Measurements from ENCODE around the gene SRI.

SRI gene

GRCh38 chr7:88214456-88214855, 5.4 kb downstream of the SRI start:
- no peak overlapping the region for H3K27ac Mint-ChIP-seq

DNA sequence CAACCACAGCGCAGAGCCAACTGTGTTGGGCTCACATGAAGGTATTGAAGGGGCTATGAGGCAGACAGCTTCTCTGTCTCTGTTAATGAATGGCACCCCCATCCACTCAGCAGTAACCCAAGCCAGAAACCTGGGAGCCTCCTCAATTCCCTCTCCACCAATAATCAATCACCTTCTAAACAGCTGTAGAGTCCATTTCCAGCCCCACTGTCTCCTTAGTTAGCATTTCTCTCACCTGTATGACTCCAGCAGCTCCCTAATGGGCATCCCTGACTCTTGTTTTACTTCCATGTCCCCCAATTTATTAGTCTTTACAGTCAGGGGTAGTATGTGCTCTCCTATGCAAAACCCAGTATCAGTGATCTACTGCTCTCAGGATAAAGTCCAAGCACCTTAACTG, 6.9 kb downstream of the SRI start:
- Mint-ChIP-seq H3K4me3 (no peak overlapping the region), H3K27ac (no peak overlapping the region), H3K9me3 (no peaks in the 10 kb centered on the region), H3K36me3 (ENCODE audit: low read depth) (peaks cover 28% of the 10 kb centered on the region), H3K4me1 (ENCODE audit: low read depth) (peaks cover 20% of the 10 kb centered on the region), H3K27me3 (ENCODE audit: low read depth) (no peaks in the 10 kb centered on the region)

More at GRCh38 chr7:88214456-88214855, 5.4 kb downstream of the SRI start:
- peaks cover 24% of the 10 kb centered on the region for H3K4me1 Mint-ChIP-seq (ENCODE audit: low read depth)
- H3K36me3 Mint-ChIP-seq (ENCODE audit: low read depth), result peaks cover 28% of the 10 kb centered on the region
- no peaks in the 10 kb centered on the region for H3K27me3 Mint-ChIP-seq (ENCODE audit: low read depth)
- no peak overlapping the region for H3K4me3 Mint-ChIP-seq
- H3K9me3 Mint-ChIP-seq, result no peaks in the 10 kb centered on the region

DNA sequence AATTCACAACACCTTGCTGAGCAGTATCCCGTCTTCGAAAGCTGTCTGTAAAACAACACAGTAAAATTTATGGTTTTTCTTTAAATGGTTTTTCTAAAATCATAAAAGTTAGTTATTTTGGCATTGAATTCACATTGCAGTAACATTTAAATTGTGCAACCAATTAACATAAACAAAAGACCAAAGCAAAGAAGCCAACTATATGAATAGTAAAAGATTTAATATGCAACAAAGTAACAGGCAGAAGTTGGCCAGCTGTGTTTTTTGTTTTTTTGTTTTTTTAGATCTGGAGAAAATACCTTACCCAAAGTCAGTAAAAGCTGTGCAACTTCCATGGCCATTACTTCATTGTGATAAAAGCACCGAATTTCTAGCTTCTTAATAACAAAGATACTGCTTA, 11.3 kb downstream of the SRI start:
- H3K27me3 Mint-ChIP-seq (ENCODE audit: low read depth), result no peaks in the 10 kb centered on the region
- no peak overlapping the region for H3K27ac Mint-ChIP-seq
- peaks cover 48% of the 10 kb centered on the region for H3K36me3 Mint-ChIP-seq (ENCODE audit: low read depth)
- H3K9me3 Mint-ChIP-seq, result no peaks in the 10 kb centered on the region
- no peak overlapping the region for H3K4me3 Mint-ChIP-seq
- H3K4me1 Mint-ChIP-seq (ENCODE audit: low read depth), result peaks cover 6% of the 10 kb centered on the region

GRCh38 chr7:88206254-88206653, 13.6 kb downstream of the SRI start:
- no peak overlapping the region for H3K4me3 Mint-ChIP-seq
- peaks cover 6% of the 10 kb centered on the region for H3K4me1 Mint-ChIP-seq (ENCODE audit: low read depth)
- H3K36me3 Mint-ChIP-seq (ENCODE audit: low read depth), result peaks cover 47% of the 10 kb centered on the region
- no peak overlapping the region for H3K27ac Mint-ChIP-seq
- H3K27me3 Mint-ChIP-seq (ENCODE audit: low read depth), result no peaks in the 10 kb centered on the region
- no peaks in the 10 kb centered on the region for H3K9me3 Mint-ChIP-seq

DNA sequence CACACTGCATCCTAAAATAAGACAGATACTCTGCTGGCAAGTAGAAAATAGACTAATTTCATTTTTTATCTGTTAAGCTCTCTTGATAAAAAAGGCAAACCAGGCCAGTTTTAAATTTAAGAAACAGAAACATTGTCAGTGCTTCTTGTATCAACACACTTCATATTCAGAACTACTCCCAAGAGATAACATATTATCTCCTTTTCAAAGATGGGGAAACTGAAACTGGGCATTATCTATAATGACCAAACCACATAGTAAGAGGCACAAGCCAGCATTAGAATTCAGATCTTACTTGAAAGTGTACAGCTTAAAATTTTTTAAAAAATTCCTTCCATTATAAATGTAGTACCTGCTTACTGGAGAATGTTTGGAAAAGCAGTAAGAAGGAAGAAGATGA, 14.7 kb downstream of the SRI start:
- Mint-ChIP-seq H3K27ac (no peak overlapping the region), H3K27me3 (ENCODE audit: low read depth) (no peaks in the 10 kb centered on the region), H3K9me3 (no peaks in the 10 kb centered on the region), H3K4me1 (ENCODE audit: low read depth) (peaks cover 6% of the 10 kb centered on the region), H3K4me3 (no peak overlapping the region), H3K36me3 (ENCODE audit: low read depth) (peaks cover 47% of the 10 kb centered on the region)

DNA sequence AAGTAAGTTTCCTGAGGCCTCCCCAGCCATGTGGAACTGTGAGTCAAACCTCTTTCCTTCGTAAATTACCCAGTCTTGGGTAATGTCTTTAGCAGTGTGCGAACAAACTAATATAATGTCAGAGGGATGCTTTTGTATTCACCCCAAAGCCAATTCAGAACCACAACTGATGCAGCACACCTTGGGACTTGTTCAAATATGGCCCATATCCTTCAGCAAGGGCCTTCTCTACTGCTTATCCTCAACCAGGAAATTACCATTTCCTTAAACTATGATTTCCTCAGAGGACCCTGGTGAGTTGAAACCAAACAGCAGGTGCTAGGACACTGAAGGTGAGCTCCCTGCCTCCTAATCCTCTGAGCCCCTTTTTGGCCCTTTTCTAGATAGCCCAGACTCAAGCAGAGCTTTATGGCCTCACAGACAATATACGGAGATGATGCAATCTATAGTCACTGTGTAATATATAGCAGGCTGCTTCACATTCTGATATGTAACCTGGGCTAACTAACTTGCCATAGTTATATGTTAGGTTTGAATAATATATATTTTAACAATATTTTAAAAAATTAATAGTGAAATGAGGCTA, 15.2 kb downstream of the SRI start:
- Mint-ChIP-seq H3K27me3 (ENCODE audit: low read depth) (no peaks in the 10 kb centered on the region), H3K27ac (no peak overlapping the region), H3K36me3 (ENCODE audit: low read depth) (peaks cover 46% of the 10 kb centered on the region), H3K4me1 (ENCODE audit: low read depth) (peaks cover 6% of the 10 kb centered on the region), H3K4me3 (no peak overlapping the region), H3K9me3 (no peaks in the 10 kb centered on the region)

GRCh38 chr7:88203401-88203800, 16.4 kb downstream of the SRI start:
- Mint-ChIP-seq H3K9me3 (no peaks in the 10 kb centered on the region), H3K36me3 (ENCODE audit: low read depth) (peaks cover 43% of the 10 kb centered on the region), H3K4me3 (no peak overlapping the region), H3K27me3 (ENCODE audit: low read depth) (no peaks in the 10 kb centered on the region), H3K4me1 (ENCODE audit: low read depth) (peaks cover 6% of the 10 kb centered on the region), H3K27ac (no peak overlapping the region)

DNA sequence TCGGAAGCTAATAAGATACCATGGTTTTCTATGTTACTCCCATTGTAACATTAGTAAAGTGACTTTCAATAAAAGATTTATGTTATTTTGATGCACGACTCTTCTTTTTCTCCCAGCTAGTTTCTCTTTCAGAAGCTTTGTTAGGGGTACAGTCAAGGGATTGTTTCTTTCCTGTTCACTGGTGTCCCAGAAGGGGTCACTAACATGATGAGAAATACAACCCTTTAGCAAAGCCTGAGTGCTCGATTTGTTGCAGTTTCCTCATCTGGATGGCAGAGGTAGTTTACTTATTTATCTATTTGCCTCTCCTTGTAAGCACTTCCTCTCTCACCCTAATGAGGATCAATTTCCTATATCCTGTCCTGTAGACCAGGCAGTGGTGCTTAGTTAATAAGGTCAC, 17.0 kb downstream of the SRI start:
- Mint-ChIP-seq H3K36me3 (ENCODE audit: low read depth) (peaks cover 41% of the 10 kb centered on the region), H3K27me3 (ENCODE audit: low read depth) (no peaks in the 10 kb centered on the region), H3K27ac (no peak overlapping the region), H3K9me3 (no peaks in the 10 kb centered on the region), H3K4me3 (no peak overlapping the region), H3K4me1 (ENCODE audit: low read depth) (peaks cover 6% of the 10 kb centered on the region)

- Mint-ChIP-seq H3K4me3 (no peak overlapping the region), H3K27me3 (ENCODE audit: low read depth) (no peaks in the 10 kb centered on the region), H3K9me3 (no peaks in the 10 kb centered on the region), H3K27ac (no peak overlapping the region), H3K4me1 (ENCODE audit: low read depth) (peaks cover 5% of the 10 kb centered on the region), H3K36me3 (ENCODE audit: low read depth) (peaks cover 36% of the 10 kb centered on the region)
These were observed 17.6 kb downstream of the SRI start for GRCh38 chr7:88202278-88202677.

DNA sequence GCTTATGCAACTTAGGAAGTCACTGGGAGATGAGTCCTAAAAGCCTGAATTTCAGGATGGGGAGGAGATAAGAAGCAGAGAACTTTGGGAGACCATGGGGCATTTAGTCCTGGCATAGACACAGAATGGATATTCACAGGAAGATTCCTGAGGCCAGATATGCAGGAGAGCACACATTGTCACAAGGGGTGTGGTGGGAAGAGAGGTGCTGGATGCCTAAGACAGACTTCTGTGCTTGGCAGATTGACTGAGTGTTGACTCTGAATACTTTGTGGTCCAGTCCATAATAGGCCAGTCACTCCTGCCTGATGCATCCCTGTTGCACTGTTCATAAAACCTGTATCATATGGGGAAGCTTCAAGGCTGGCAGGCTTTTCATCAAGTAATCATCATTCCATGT, 18.5 kb downstream of the SRI start:
- H3K36me3 Mint-ChIP-seq (ENCODE audit: low read depth), result peaks cover 31% of the 10 kb centered on the region
- no peaks in the 10 kb centered on the region for H3K27me3 Mint-ChIP-seq (ENCODE audit: low read depth)
- H3K9me3 Mint-ChIP-seq, result no peaks in the 10 kb centered on the region
- peaks cover 5% of the 10 kb centered on the region for H3K4me1 Mint-ChIP-seq (ENCODE audit: low read depth)
- H3K27ac Mint-ChIP-seq, result no peak overlapping the region
- H3K4me3 Mint-ChIP-seq, result no peak overlapping the region

DNA sequence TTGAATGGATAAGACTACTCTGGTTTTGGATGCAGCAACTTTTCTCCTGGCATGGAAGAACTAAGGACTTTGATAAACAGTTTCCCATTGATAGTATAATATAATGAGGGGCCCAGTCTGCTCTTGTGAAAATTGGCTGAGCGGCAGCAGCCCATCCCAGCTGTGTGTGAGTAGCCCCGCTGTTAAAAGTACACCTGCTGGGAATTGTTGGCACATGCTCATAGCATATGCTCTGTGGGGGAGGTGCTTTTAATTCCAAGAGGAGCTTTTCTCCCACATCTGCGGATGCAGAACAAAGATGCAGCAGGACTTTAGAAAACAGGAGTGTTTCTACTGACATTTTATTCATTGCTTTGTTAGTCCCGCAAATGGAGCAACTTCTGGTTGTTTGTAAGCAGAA, 19.0 kb downstream of the SRI start:
- H3K4me3 Mint-ChIP-seq, result no peak overlapping the region
- H3K27ac Mint-ChIP-seq, result no peak overlapping the region

DNA sequence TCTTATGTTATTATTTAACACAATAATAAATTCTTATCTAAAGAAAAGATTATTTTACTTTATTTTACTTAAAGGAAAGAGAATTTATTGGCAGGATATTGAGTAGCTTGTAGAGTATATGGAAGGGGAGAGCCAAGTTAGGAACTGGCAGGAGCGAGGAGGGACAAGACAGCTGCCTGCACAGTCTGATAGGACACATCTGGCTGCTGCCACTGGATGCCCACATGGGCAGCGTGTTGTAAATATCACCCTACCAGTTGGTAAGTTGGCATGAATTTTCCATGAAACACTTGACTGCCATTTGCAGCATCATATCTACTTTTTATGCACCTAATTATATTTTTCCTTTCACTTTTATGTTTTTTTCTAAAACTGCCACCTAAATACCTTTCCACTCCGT, 19.6 kb downstream of the SRI start:
- peaks cover 3% of the 10 kb centered on the region for H3K4me1 Mint-ChIP-seq (ENCODE audit: low read depth)
- H3K27me3 Mint-ChIP-seq (ENCODE audit: low read depth), result no peaks in the 10 kb centered on the region
- H3K9me3 Mint-ChIP-seq, result no peaks in the 10 kb centered on the region
- no peak overlapping the region for H3K27ac Mint-ChIP-seq
- peaks cover 23% of the 10 kb centered on the region for H3K36me3 Mint-ChIP-seq (ENCODE audit: low read depth)
- no peak overlapping the region for H3K4me3 Mint-ChIP-seq

More for the DNA sequence above, 19.0 kb downstream of the SRI start:
- Mint-ChIP-seq H3K4me1 (ENCODE audit: low read depth) (peaks cover 5% of the 10 kb centered on the region), H3K27me3 (ENCODE audit: low read depth) (no peaks in the 10 kb centered on the region), H3K36me3 (ENCODE audit: low read depth) (peaks cover 27% of the 10 kb centered on the region), H3K9me3 (no peaks in the 10 kb centered on the region)

DNA sequence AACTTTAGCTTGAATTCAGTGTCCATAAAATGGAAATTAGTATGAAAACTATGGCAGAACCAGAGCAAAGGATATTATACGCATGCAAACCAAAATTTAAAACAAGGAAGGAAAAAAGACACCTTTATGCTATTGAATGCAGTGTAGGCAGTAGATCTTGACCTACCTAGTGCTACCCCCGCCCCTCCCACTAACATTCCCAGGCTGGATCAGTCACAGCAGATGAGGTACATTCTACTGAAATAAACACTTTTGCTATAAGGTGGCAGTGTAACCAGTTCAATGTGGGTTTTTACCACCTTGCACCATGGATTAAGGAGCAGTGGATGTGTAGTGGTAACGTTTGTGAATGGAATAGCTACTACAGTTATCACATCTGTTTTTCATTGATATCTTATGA, 27.9 kb downstream of the SRI start:
- Mint-ChIP-seq H3K36me3 (ENCODE audit: low read depth) (no peaks in the 10 kb centered on the region), H3K9me3 (no peaks in the 10 kb centered on the region), H3K27ac (no peak overlapping the region), H3K27me3 (ENCODE audit: low read depth) (no peaks in the 10 kb centered on the region), H3K4me1 (ENCODE audit: low read depth) (no peaks in the 10 kb centered on the region), H3K4me3 (no peak overlapping the region)

DNA sequence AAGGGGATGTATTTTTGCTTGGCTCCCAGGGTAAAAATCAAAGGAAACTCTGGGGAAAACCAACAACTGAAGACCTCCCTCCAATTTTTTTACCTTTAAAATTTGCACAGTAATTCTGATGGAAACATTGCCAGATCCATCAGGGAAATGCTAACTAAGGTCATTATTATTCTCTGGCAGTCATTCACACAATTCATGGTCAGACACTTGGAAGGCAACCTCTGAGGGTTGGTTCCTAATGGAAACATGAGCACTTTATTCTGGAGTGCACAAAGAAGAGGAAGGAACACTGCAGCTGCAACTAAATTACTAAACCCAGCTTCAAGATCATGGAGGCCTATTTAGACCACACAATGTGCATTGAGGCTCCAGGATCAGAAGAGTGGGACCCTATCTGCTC, 34.2 kb downstream of the SRI start:
- Mint-ChIP-seq H3K27me3 (ENCODE audit: low read depth) (peaks cover 3% of the 10 kb centered on the region), H3K36me3 (ENCODE audit: low read depth) (no peaks in the 10 kb centered on the region), H3K4me1 (ENCODE audit: low read depth) (no peaks in the 10 kb centered on the region), H3K4me3 (no peak overlapping the region), H3K27ac (no peak overlapping the region), H3K9me3 (no peaks in the 10 kb centered on the region)

- Mint-ChIP-seq H3K4me3 (no peak overlapping the region), H3K9me3 (no peaks in the 10 kb centered on the region), H3K27me3 (ENCODE audit: low read depth) (peaks cover 5% of the 10 kb centered on the region), H3K4me1 (ENCODE audit: low read depth) (no peaks in the 10 kb centered on the region), H3K27ac (no peak overlapping the region), H3K36me3 (ENCODE audit: low read depth) (no peaks in the 10 kb centered on the region)
These were observed 35.0 kb downstream of the SRI start for GRCh38 chr7:88184848-88185304.

GRCh38 chr7:88183051-88183450, 36.8 kb downstream of the SRI start:
- Mint-ChIP-seq H3K9me3 (no peaks in the 10 kb centered on the region), H3K36me3 (ENCODE audit: low read depth) (no peaks in the 10 kb centered on the region), H3K27ac (no peak overlapping the region), H3K4me1 (ENCODE audit: low read depth) (no peaks in the 10 kb centered on the region), H3K4me3 (no peak overlapping the region), H3K27me3 (ENCODE audit: low read depth) (peaks cover 8% of the 10 kb centered on the region)

All from T-helper 1 cell treated with Interleukin-12 subunit alpha and Interleukin-12 subunit beta and Interleukin-4 antibody, amounts not matched to agents 30 μg/mL and 1 μg/mL, for 36 hours (primary cell).